GM12865 (cell line): ENCODE data around the gene NTN1.
A peak's percentile ranks its signal among the peaks of the same experiment; 100 is the strongest.

Source experiments
- DNase-seq: peaks from one replicate; pipeline ENCODE4 v3.0.0; 2010; ENCODE audit warnings: low read depth
- H3K4me3 ChIP-seq: 2 replicates; pipeline ENCODE4 v1.5.1; 2011; ENCODE audit warnings: mild to moderate bottlenecking, low read depth, low read length, control low read depth
- TF ChIP-seq, protein P1 (sequence below): IDR thresholded peaks from 2 replicates; pipeline ENCODE4 v1.5.1; 2011; ENCODE audit warnings: low read length, control low read depth, low read depth, inconsistent platforms; ENCODE audit not compliant: insufficient read depth; ENCODE audit errors: missing control alignments

NTN1 gene

DNA sequence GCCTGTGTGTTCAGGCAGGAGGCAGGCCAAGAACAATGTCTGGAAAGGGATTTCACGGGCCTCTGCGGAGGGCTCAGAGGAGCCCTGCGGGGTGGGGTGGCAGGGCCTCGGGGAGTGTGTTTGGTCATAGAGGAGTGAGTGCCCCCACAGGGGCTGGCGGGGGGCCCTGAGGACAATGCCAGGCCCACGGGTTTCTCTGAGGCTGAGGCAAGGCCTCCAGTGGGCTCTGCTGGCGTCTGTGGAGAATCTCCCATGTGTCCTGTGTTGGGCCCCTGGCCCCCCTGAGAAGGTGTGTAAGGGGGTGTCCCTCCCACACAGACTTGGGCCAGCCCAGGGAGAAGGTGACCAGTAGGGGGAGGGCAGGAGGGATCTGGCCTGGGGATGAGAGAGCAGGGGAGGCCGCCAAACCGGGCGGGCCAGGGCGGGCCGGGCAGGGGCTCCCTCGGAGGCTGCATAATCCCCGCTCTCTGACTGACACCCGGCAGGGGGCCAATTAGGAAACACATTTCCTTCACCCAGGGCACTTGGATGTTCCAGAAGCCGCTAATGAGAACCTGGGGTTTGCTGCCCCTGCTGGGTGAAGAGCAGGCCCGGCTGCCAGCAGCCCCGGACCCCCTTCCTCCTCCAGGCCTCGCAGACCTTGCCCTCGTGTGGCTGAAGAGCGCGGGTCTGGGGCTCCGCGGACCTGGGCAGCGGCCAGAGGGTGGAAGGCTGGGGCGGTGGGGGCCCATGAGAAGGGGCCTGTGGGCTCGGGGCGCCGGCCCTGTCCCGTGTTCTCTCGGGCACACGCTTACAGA lies 204.2 kb downstream of the NTN1 start:
- no peak overlapping the region for H3K4me3 ChIP-seq
- no peak for DNase-seq
- TF ChIP-seq, protein P1, sequence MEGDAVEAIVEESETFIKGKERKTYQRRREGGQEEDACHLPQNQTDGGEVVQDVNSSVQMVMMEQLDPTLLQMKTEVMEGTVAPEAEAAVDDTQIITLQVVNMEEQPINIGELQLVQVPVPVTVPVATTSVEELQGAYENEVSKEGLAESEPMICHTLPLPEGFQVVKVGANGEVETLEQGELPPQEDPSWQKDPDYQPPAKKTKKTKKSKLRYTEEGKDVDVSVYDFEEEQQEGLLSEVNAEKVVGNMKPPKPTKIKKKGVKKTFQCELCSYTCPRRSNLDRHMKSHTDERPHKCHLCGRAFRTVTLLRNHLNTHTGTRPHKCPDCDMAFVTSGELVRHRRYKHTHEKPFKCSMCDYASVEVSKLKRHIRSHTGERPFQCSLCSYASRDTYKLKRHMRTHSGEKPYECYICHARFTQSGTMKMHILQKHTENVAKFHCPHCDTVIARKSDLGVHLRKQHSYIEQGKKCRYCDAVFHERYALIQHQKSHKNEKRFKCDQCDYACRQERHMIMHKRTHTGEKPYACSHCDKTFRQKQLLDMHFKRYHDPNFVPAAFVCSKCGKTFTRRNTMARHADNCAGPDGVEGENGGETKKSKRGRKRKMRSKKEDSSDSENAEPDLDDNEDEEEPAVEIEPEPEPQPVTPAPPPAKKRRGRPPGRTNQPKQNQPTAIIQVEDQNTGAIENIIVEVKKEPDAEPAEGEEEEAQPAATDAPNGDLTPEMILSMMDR = no peak

GRCh38 chr17:9226130-9226793 lies 205.0 kb downstream of the NTN1 start:
- TF ChIP-seq, protein P1 = no peak
- H3K4me3 ChIP-seq = no peak overlapping the region
- DNase-seq = no peak

GRCh38 chr17:9226794-9227135 lies 205.5 kb downstream of the NTN1 start:
- peak; percentile 48 for DNase-seq

DNA sequence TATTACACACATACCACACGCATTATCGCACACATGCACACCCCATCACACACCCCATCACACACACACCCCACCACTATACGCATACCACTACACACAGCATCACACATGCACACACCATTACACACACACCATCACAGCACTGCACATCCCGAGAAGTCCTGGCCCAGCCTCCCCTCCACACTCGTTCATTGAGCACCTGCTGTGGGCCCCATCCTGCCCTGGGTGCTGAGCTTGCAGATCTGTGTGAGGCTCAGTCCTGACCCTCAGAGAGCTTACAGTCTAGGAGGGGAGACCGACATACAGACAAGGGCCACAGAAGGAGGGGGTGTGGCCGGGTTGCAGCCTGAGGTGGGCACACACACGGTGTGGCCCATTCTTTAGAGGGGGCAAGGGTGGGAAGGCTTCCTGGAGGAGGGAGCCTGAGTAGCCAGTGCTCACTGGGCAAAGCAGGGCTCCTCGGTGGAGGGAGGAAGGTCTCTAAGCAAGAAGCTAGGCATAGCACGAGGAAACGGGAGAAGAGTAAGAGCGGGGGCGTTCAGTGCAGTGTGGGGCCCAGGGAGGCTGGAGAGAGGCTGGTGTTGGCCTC lies 206.6 kb downstream of the NTN1 start:
- TF ChIP-seq, protein P1 = no peak
- no peak overlapping the region for H3K4me3 ChIP-seq
- DNase-seq = no peak

More at GRCh38 chr17:9226794-9227135, 205.5 kb downstream of the NTN1 start:
- TF ChIP-seq, protein P1 = no peak
- no peak overlapping the region for H3K4me3 ChIP-seq

GRCh38 chr17:9228408-9229159 lies 207.3 kb downstream of the NTN1 start:
- no peak overlapping the region for H3K4me3 ChIP-seq
- DNase-seq = no peak
- TF ChIP-seq, protein P1 = no peak

- TF ChIP-seq, protein P1 = no peak
- no peak for DNase-seq
- H3K4me3 ChIP-seq = no peak overlapping the region
Observed at GRCh38 chr17:9229160-9229825, 208.0 kb downstream of the NTN1 start.
